IMR-90 (cell line): ENCODE results near the gene SYT2. TPM values are rescaled to one million over a fixed set of nuclear protein-coding genes. Genes with fewer than 3 reads are reported as not detected.
"Not testable (repeated sequence)": the region's sequence is repeated elsewhere in the genome, so short reads cannot be mapped to it uniquely, and the experiment has no call there.

Source experiments
- ATAC-seq: fragments of 200-7000 bp; cut with Tn5 transposase; 2 replicates; pipeline ENCODE4 v1.9.1; 2020; ENCODE audit warnings: low read depth, mild to moderate bottlenecking, moderate library complexity
- BruUV-seq: library from RNA; stranded (reverse); fragments of 400-500 nt; replicated peaks from 2 replicates; lab custom pipeline; 2021; lab: Mats Ljungman, UMichigan
- CTCF ChIA-PET: fragments of 300-600 bp; formaldehyde crosslinking; extraction: SDS; loops from one replicate; lab custom pipeline; 2021; ENCODE audit warnings: antibody characterized with exemption; lab: Yijun Ruan, JAX
- POLR2A ChIA-PET: fragments of 300-600 bp; sonication (Branson Sonifier 250); formaldehyde crosslinking; loops from one replicate; lab custom pipeline; 2022; ENCODE audit warnings: antibody characterized with exemption; ENCODE audit not compliant: unreplicated experiment; lab: Charles Lee
- DNase-seq: peaks from one replicate; pipeline ENCODE4 v3.0.0; 2013
- H2AFZ ChIP-seq: replicated peaks from 2 replicates; pipeline ENCODE3; 2013; ENCODE audit warnings: low read length, mild to moderate bottlenecking; ENCODE audit not compliant: poor library complexity
- H2AK5ac ChIP-seq: 2 replicates; pipeline ENCODE4 v1.6.1; 2013; ENCODE audit warnings: low read depth, low read length, inconsistent platforms
- H2AK9ac ChIP-seq: replicated peaks from 2 replicates; pipeline ENCODE3; 2013; ENCODE audit warnings: mild to moderate bottlenecking, low read depth, low read length, moderate library complexity; ENCODE audit not compliant: poor library complexity
- H2BK120ac ChIP-seq: 2 replicates; pipeline ENCODE4 v1.6.1; 2013; ENCODE audit warnings: low read depth, low read length, inconsistent platforms
- H2BK15ac ChIP-seq: 3 replicates; pipeline ENCODE4 v1.6.1; 2013; ENCODE audit warnings: low read depth, low read length, inconsistent platforms
- H2BK20ac ChIP-seq: 2 replicates; pipeline ENCODE4 v1.6.1; 2013; ENCODE audit warnings: low read depth, mild to moderate bottlenecking, inconsistent platforms, low read length, moderate library complexity
- H2BK5ac ChIP-seq: 2 replicates; pipeline ENCODE4 v1.6.1; 2013; ENCODE audit warnings: mild to moderate bottlenecking, low read depth, low read length, inconsistent platforms; ENCODE audit not compliant: poor library complexity, severe bottlenecking
- H3K14ac ChIP-seq: replicated peaks from 2 replicates; pipeline ENCODE4 v1.6.1; 2013; ENCODE audit warnings: low read depth, low read length, inconsistent platforms
- H3K18ac ChIP-seq: 2 replicates; pipeline ENCODE4 v1.6.1; 2013; ENCODE audit warnings: low read depth, low read length, control low read depth
- H3K23ac ChIP-seq: 2 replicates; pipeline ENCODE4 v1.6.1; 2013; ENCODE audit warnings: low read depth, low read length, inconsistent platforms
- H3K27ac ChIP-seq: 2 replicates; pipeline ENCODE4 v1.5.1; 2013; ENCODE audit warnings: mild to moderate bottlenecking, control low read depth, low read length; ENCODE audit not compliant: insufficient read depth
- H3K27me3 ChIP-seq: 2 replicates; pipeline ENCODE4 v1.6.1; 2013; ENCODE audit warnings: low read length; ENCODE audit not compliant: control insufficient read depth, insufficient read depth
- H3K36me3 ChIP-seq: 2 replicates; pipeline ENCODE4 v1.6.1; 2013; ENCODE audit warnings: low read length, mixed read lengths; ENCODE audit not compliant: control insufficient read depth, insufficient read depth
- H3K4ac ChIP-seq: 2 replicates; pipeline ENCODE4 v1.6.1; 2013; ENCODE audit warnings: low read depth, low read length, inconsistent platforms
- H3K4me1 ChIP-seq: 2 replicates; pipeline ENCODE4 v1.6.1; 2013; ENCODE audit warnings: low read length, mixed read lengths; ENCODE audit not compliant: control insufficient read depth, insufficient read depth
- H3K4me2 ChIP-seq: 2 replicates; pipeline ENCODE4 v1.6.1; 2013; ENCODE audit warnings: low read depth, mild to moderate bottlenecking, control low read depth, low read length, moderate library complexity
- H3K4me3 ChIP-seq: 2 replicates; pipeline ENCODE4 v1.5.1; 2013; ENCODE audit warnings: low read depth, mild to moderate bottlenecking, control low read depth, low read length, moderate library complexity; ENCODE audit not compliant: insufficient read depth
- H3K56ac ChIP-seq: 2 replicates; pipeline ENCODE4 v1.6.1; 2013; ENCODE audit warnings: low read length, inconsistent platforms; ENCODE audit not compliant: insufficient read depth; ENCODE audit errors: extremely low read depth
- H3K79me1 ChIP-seq, 2 experiments: 2 replicates each; pipeline ENCODE4 v1.6.1; 2013; ENCODE audit warnings: low read length in 2 of 2, inconsistent platforms in 1 of 2, low read depth in 1 of 2
- H3K9ac ChIP-seq: 2 replicates; pipeline ENCODE4 v1.6.1; 2013; ENCODE audit warnings: low read depth, low read length, control low read depth
- H3K9me1 ChIP-seq: 2 replicates; pipeline ENCODE4 v1.6.1; 2013; ENCODE audit warnings: low read length, inconsistent platforms; ENCODE audit not compliant: insufficient read depth
- H3K9me3 ChIP-seq: 2 replicates; pipeline ENCODE4 v1.6.1; 2013; ENCODE audit warnings: low read length; ENCODE audit not compliant: control insufficient read depth, insufficient read depth
- H4K20me1 ChIP-seq: 2 replicates; pipeline ENCODE4 v1.6.1; 2013; ENCODE audit warnings: low read length, inconsistent platforms; ENCODE audit not compliant: insufficient read depth
- H4K5ac ChIP-seq: 2 replicates; pipeline ENCODE4 v1.6.1; 2013; ENCODE audit warnings: mild to moderate bottlenecking, low read depth, low read length, control low read depth
- H4K8ac ChIP-seq, 2 experiments: 2 replicates each; pipeline ENCODE4 v1.6.1; 2013; ENCODE audit warnings: low read depth in 2 of 2, low read length in 2 of 2, control low read depth in 1 of 2, inconsistent platforms in 1 of 2
- H4K91ac ChIP-seq: 2 replicates; pipeline ENCODE4 v1.6.1; 2013; ENCODE audit warnings: low read depth, low read length, inconsistent platforms; ENCODE audit not compliant: insufficient read depth
- dilution Hi-C: fragments of 300-500 bp; cut with HindIII; formaldehyde crosslinking; loops from one replicate; pipeline ENCODE4 v1.14.3; 2018; ENCODE audit warnings: low sequenced_read_pairs; ENCODE audit not compliant: unreplicated experiment
- in situ Hi-C: fragments of 300-500 bp; cut with MboI; formaldehyde crosslinking; loops from 3 replicates; pipeline ENCODE4 v1.14.3; 2019; ENCODE audit warnings: low sequenced_read_pairs, inconsistent platforms, mixed read lengths
- intact Hi-C: fragments of 100-400 bp; cut with micrococcal nuclease; formaldehyde crosslinking; loops from 2 replicates; pipeline ENCODE4 v1.10.0; 2022
- polyA plus RNA-seq, 3 experiments: library from polyadenylated mRNA; depleted of rRNA; stranded (reverse); fragments of >200 nt; gene quantifications; 2 replicates each; pipeline ENCODE4 v1.2.3, GENCODE V29; 2012; ENCODE audit warnings: low replicate concordance in 1 of 3
- total RNA-seq: library from RNA; depleted of rRNA; stranded (reverse); fragments of >200 nt; gene quantifications from 2 replicates; pipeline ENCODE4 v1.2.3, GENCODE V29; 2012

Gene SYT2
- total and polyA plus RNA-seq, 2 of the 4 experiments (the other 2 are of a cell fraction) = under 0.01 TPM

DNA sequence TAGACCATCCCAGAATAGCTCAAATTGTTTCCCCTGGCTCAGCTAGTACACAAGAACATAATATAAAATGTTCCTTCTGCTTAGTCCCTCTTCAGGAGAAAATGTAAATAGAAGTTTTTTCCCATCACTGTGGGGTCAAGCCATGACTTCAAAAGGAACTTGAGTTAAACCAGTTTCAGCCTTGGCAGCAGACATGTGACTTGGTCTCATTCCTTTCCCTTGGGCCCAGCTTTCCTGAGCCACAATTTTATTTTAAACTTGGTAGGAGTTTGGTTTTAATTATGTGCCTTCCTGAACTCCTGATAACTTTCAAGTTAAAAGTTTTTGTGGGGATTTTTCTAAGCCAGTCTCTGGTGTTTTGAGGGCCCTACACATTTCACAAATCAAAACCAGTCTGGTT, 157.6 kb downstream of the SYT2 start:
- H3K27me3 ChIP-seq, H3K23ac ChIP-seq, dilution Hi-C loops, H3K18ac ChIP-seq, H2AK5ac ChIP-seq, H3K14ac ChIP-seq, H2BK20ac ChIP-seq, H3K4me2 ChIP-seq, POLR2A ChIA-PET, H2BK5ac ChIP-seq, H4K91ac ChIP-seq, H2AFZ ChIP-seq, CTCF ChIA-PET, H4K20me1 ChIP-seq, H2BK120ac ChIP-seq, H3K9me3 ChIP-seq, H3K79me1 ChIP-seq, H3K27ac ChIP-seq, H2AK9ac ChIP-seq, H3K4ac ChIP-seq, H2BK15ac ChIP-seq, H3K4me3 ChIP-seq, H3K4me1 ChIP-seq, intact Hi-C loops, H4K8ac ChIP-seq, BruUV-seq, H3K56ac ChIP-seq, H4K5ac ChIP-seq, DNase-seq, in situ Hi-C loops, H3K9me1 ChIP-seq, H3K36me3 ChIP-seq, H3K9ac ChIP-seq: not testable (repeated sequence)
- peak; percentile 37 for ATAC-seq
